Measurements from ENCODE around the gene MYNN. TPM values are rescaled to one million over a fixed set of nuclear protein-coding genes. Genes with fewer than 3 reads are reported as not detected.

MYNN gene
- total and polyA plus RNA-seq, 2 of the 13 experiments (the other 11 are each of a cell fraction or from before 2014, with no cell fraction given), result 10.4 to 17.6 TPM

- no peak for TF ChIP-seq POLR2AphosphoS2 (IDR thresholded peaks at IDR 0.05; ENCODE audit: low read depth, low read length)
- no peak for TF ChIP-seq ARNT2 (CRISPR knock-in tag; IDR thresholded peaks at IDR 0.05; ENCODE audit: low read depth)
- no peak for TF ChIP-seq ZNF878 (CRISPR knock-in tag; IDR thresholded peaks at IDR 0.05)
- TF ChIP-seq KDM5B (CRISPR knock-in tag; IDR thresholded peaks at IDR 0.05; ENCODE audit: borderline replicate concordance), result no peak
- no peak for TF ChIP-seq ZNF792 (CRISPR knock-in tag; IDR thresholded peaks at IDR 0.05)
- no peak for TF ChIP-seq REPIN1 (CRISPR knock-in tag; IDR thresholded peaks at IDR 0.05; ENCODE audit: borderline replicate concordance, low read depth)
- no peak for TF ChIP-seq MYNN (CRISPR knock-in tag; IDR thresholded peaks at IDR 0.05; ENCODE audit: low read depth)
- TF ChIP-seq SMAD9 (CRISPR knock-in tag; IDR thresholded peaks at IDR 0.05), result no peak
- no peak for TF ChIP-seq FOXK2 (IDR thresholded peaks at IDR 0.05)
- TF ChIP-seq BORCS8-MEF2B (CRISPR knock-in tag; IDR thresholded peaks at IDR 0.05), result no peak
- no peak for TF ChIP-seq MEF2D (CRISPR knock-in tag; IDR thresholded peaks at IDR 0.05)
- TF ChIP-seq PRDM10 (CRISPR knock-in tag; IDR thresholded peaks at IDR 0.05; ENCODE audit: low read depth), result no peak
Observed at GRCh38 chr3:169822091-169822490, 48.9 kb downstream of the MYNN start (continued).

- in situ Hi-C loops (cut with HindIII; ENCODE audit: extremely low pct_ligation_motif_present, low pct_unique_long_range_greater_than_20kb), result no loop called here
- DNase-seq (ENCODE audit: low spot score) (no peak), ATAC-seq (no peak; the same call in 2 of the 3 replicates), FAIRE-seq (no peak)
- ChIA-PET CTCF (ENCODE audit: low intra/inter-chr PET ratio, low total read pairs) (no interaction called here), POLR2A (no interaction called here)
- H3K36me3 ChIP-seq (replicated peaks in 1 of 2; ENCODE audit: control insufficient read depth in 1 of 2, insufficient read depth in 2 of 2, low read length in 2 of 2), result no peaks in the 10 kb centered on the region
- H4K20me1 ChIP-seq (ENCODE audit: insufficient read depth, low read length), result no peaks in the 10 kb centered on the region
- no peak overlapping the region for H3K4me3 ChIP-seq (replicated peaks in 1 of 3; ENCODE audit: insufficient read depth in 1 of 3, low read depth in 2 of 3, low read length in 3 of 3)
- H3K27ac ChIP-seq (ENCODE audit: extremely low read length, insufficient read depth, low read length), result no peak overlapping the region
- no peaks in the 10 kb centered on the region for H3K79me2 ChIP-seq (ENCODE audit: insufficient read depth, low read length)
- H3K4me2 ChIP-seq (ENCODE audit: low read depth, low read length), result peak overlapping the region; percentile 45; the same call in 1 of the 2 replicates
- 82% methylated on average over 12 of the region's 20 CpGs for WGBS (ENCODE audit: low lambda C conversion rate)
- BruUV-seq (replicated peaks), result no TSS peak
- H3K9ac ChIP-seq (ENCODE audit: insufficient read depth, low read depth, low read length), result no peak overlapping the region
- H3K4me1 ChIP-seq (ENCODE audit: insufficient read depth, low read length), result no peaks in the 10 kb centered on the region
- TF ChIP-seq ZNF687 (CRISPR knock-in tag; IDR thresholded peaks at IDR 0.05) (0 out of 2 replicates have a peak, but pooled peaks have one; percentile 13), ZFP91 (CRISPR knock-in tag; IDR thresholded peaks at IDR 0.05; ENCODE audit: borderline replicate concordance) (no peak)
- no peaks in the 10 kb centered on the region for H3K9me3 ChIP-seq (ENCODE audit: low read length)
- intact Hi-C loops (cut with micrococcal nuclease; ENCODE audit: unreplicated experiment), result no loop called here
- H3K27me3 ChIP-seq (ENCODE audit: control insufficient read depth in 1 of 2, insufficient read depth in 2 of 2, low read length in 2 of 2), result peaks cover 0 to 17% of the 10 kb centered on the region in 2 experiments; a peak in 3 of 5 replicates
- H2AFZ ChIP-seq (ENCODE audit: low read length), result no peak overlapping the region
Observed at GRCh38 chr3:169822540-169822939, 49.3 kb downstream of the MYNN start.
